ENCODE measurements around the gene KLF6.

The KLF6 gene

DNA sequence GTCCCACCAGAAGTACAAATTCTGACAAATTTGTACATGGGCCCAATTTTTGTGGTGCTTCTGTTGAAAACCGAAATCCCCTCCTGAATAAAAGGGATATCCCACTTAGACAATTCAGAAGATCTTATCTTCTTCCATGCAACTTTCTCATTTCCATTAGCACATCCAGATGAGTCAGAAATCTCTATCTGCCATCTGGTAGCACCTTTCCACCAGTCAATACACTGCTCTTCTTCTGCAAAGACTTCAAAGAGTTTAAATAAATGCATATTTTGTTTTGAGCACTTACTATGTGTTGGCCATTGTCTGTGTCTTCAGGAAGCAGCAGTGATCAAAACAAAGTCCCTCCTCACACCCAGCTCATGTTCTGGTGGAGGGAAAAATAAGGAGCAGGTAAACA, 12.7 kb upstream of the KLF6 start (continued):
- TF ChIP-seq, protein P1, sequence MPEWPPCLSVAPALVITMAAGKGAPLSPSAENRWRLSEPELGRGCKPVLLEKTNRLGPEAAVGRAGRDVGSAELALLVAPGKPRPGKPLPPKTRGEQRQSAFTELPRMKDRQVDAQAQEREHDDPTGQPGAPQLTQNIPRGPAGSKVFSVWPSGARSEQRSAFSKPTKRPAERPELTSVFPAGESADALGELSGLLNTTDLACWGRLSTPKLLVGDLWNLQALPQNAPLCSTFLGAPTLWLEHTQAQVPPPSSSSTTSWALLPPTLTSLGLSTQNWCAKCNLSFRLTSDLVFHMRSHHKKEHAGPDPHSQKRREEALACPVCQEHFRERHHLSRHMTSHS (tag by site-specific recombination; IDR thresholded peaks at IDR 0.05): no peak
- TF ChIP-seq, protein P2, sequence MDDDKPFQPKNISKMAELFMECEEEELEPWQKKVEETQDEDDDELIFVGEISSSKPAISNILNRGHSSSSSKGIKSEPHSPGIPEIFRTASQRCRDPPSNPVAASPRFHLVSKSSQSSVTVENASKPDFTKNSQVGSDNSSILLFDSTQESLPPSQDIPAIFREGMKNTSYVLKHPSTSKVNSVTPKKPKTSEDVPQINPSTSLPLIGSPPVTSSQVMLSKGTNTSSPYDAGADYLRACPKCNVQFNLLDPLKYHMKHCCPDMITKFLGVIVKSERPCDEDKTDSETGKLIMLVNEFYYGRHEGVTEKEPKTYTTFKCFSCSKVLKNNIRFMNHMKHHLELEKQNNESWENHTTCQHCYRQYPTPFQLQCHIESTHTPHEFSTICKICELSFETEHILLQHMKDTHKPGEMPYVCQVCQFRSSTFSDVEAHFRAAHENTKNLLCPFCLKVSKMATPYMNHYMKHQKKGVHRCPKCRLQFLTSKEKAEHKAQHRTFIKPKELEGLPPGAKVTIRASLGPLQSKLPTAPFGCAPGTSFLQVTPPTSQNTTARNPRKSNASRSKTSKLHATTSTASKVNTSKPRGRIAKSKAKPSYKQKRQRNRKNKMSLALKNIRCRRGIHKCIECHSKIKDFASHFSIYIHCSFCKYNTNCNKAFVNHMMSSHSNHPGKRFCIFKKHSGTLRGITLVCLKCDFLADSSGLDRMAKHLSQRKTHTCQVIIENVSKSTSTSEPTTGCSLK (tag by site-specific recombination; IDR thresholded peaks at IDR 0.05): no peak
- TF ChIP-seq ZBTB20 (tag by site-specific recombination; IDR thresholded peaks at IDR 0.05) (no peak), ZBTB7A (tag by site-specific recombination; IDR thresholded peaks at IDR 0.05; ENCODE audit: low read depth) (no peak), ZNF133 (tag by site-specific recombination; IDR thresholded peaks at IDR 0.05) (no peak), ZNF596 (tag by site-specific recombination; IDR thresholded peaks at IDR 0.05) (no peak)
- TF ChIP-seq, protein P3, sequence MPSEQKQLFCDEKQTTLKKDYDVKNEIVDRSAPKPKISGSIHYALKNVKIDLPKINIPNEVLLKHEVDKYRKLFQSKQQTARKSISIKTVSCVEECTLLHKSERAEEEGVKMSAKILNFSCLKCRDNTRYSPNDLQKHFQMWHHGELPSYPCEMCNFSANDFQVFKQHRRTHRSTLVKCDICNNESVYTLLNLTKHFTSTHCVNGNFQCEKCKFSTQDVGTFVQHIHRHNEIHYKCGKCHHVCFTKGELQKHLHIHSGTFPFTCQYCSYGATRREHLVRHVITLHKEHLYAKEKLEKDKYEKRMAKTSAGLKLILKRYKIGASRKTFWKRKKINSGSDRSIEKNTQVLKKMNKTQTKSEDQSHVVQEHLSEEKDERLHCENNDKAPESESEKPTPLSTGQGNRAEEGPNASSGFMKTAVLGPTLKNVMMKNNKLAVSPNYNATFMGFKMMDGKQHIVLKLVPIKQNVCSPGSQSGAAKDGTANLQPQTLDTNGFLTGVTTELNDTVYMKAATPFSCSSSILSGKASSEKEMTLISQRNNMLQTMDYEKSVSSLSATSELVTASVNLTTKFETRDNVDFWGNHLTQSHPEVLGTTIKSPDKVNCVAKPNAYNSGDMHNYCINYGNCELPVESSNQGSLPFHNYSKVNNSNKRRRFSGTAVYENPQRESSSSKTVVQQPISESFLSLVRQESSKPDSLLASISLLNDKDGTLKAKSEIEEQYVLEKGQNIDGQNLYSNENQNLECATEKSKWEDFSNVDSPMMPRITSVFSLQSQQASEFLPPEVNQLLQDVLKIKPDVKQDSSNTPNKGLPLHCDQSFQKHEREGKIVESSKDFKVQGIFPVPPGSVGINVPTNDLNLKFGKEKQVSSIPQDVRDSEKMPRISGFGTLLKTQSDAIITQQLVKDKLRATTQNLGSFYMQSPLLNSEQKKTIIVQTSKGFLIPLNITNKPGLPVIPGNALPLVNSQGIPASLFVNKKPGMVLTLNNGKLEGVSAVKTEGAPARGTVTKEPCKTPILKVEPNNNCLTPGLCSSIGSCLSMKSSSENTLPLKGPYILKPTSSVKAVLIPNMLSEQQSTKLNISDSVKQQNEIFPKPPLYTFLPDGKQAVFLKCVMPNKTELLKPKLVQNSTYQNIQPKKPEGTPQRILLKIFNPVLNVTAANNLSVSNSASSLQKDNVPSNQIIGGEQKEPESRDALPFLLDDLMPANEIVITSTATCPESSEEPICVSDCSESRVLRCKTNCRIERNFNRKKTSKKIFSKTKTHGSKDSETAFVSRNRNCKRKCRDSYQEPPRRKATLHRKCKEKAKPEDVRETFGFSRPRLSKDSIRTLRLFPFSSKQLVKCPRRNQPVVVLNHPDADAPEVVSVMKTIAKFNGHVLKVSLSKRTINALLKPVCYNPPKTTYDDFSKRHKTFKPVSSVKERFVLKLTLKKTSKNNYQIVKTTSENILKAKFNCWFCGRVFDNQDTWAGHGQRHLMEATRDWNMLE (tag by site-specific recombination; conservative IDR thresholded peaks at IDR 0.05; ENCODE audit: low read depth): no peak

DNA sequence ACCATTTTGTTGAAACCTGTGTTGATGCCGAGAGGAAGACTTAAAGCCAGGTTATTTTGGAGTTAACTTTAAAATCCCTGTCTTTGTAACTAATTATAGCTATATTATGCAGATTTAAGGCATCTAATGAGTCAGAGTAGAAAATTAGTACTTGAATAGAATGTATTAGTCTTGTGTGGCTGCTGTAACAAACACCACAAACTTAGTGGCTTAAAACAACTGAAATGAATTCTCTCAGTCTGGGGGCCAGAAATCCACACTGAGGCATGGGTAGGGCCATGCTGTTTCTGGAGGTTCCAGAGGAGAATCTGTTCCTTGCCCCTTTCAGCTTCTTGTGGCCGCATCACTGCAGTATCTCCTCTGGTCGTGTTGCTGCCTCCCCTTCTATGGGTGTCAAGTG, 8.5 kb upstream of the KLF6 start:
- Histone ChIP-seq H3K9me3 (ENCODE audit: control insufficient read depth, insufficient read depth, low read depth, low read length) (no peaks in the 10 kb centered on the region), H3K4me3 (ENCODE audit: low read depth, low read length) (no peak overlapping the region), H3K4me1 (ENCODE audit: control insufficient read depth, insufficient read depth, low read length) (no peaks in the 10 kb centered on the region), H3K27ac (ENCODE audit: extremely low read depth, low read depth, low read length) (no peak overlapping the region), H3K36me3 (ENCODE audit: control insufficient read depth in 2 of 2, insufficient read depth in 1 of 2, low read length in 2 of 2) (no peaks in the 10 kb centered on the region)
- ChIA-PET CTCF (no interaction called here), POLR2A (interaction anchor here (2.3 kb wide), 1 partner anchor 8 kb away, joined by 12 read pairs; the partner anchor contains the start of gene KLF6)
- TF ChIP-seq, protein P4, sequence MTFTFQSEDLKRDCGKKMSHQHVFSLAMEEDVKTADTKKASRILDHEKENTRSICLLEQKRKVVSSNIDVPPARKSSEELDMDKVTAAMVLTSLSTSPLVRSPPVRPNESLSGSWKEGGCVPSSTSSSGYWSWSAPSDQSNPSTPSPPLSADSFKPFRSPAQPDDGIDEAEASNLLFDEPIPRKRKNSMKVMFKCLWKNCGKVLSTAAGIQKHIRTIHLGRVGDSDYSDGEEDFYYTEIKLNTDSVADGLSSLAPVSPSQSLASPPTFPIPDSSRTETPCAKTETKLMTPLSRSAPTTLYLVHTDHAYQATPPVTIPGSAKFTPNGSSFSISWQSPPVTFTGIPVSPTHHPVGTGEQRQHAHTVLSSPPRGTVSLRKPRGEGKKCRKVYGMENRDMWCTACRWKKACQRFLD (tag by site-specific recombination; IDR thresholded peaks at IDR 0.05): no peak
- TF ChIP-seq, protein P5, sequence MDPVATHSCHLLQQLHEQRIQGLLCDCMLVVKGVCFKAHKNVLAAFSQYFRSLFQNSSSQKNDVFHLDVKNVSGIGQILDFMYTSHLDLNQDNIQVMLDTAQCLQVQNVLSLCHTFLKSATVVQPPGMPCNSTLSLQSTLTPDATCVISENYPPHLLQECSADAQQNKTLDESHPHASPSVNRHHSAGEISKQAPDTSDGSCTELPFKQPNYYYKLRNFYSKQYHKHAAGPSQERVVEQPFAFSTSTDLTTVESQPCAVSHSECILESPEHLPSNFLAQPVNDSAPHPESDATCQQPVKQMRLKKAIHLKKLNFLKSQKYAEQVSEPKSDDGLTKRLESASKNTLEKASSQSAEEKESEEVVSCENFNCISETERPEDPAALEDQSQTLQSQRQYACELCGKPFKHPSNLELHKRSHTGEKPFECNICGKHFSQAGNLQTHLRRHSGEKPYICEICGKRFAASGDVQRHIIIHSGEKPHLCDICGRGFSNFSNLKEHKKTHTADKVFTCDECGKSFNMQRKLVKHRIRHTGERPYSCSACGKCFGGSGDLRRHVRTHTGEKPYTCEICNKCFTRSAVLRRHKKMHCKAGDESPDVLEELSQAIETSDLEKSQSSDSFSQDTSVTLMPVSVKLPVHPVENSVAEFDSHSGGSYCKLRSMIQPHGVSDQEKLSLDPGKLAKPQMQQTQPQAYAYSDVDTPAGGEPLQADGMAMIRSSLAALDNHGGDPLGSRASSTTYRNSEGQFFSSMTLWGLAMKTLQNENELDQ (tag by site-specific recombination; IDR thresholded peaks at IDR 0.05; ENCODE audit: low read depth): no peak
- TF ChIP-seq ZNF621 (tag by site-specific recombination; IDR thresholded peaks at IDR 0.05) (no peak), ZBTB20 (tag by site-specific recombination; IDR thresholded peaks at IDR 0.05) (no peak), ZNF391 (tag by site-specific recombination; IDR thresholded peaks at IDR 0.05; ENCODE audit: borderline replicate concordance, low read depth) (no peak), ZNF292 (tag by site-specific recombination; IDR thresholded peaks at IDR 0.05; ENCODE audit: borderline replicate concordance, low read depth) (no peak), ZNF19 (tag by site-specific recombination; IDR thresholded peaks at IDR 0.05; ENCODE audit: low read depth) (no peak), ZNF501 (tag by site-specific recombination; IDR thresholded peaks at IDR 0.05) (no peak), ZNF48 (tag by site-specific recombination; IDR thresholded peaks at IDR 0.05) (no peak)
- TF ChIP-seq, protein P6, sequence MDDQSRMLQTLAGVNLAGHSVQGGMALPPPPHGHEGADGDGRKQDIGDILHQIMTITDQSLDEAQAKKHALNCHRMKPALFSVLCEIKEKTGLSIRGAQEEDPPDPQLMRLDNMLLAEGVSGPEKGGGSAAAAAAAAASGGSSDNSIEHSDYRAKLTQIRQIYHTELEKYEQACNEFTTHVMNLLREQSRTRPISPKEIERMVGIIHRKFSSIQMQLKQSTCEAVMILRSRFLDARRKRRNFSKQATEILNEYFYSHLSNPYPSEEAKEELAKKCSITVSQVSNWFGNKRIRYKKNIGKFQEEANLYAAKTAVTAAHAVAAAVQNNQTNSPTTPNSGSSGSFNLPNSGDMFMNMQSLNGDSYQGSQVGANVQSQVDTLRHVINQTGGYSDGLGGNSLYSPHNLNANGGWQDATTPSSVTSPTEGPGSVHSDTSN (CRISPR knock-in tag; IDR thresholded peaks at IDR 0.05): no peak
